RWPE2 (cell line): Measurements from ENCODE around the gene CIC.

Source experiments
- ATAC-seq: fragments of 200-7000 bp; cut with Tn5 transposase; 3 replicates; pipeline ENCODE4 v1.9.1; 2021; ENCODE audit warnings: low read depth
- DNase-seq: peaks from one replicate; pipeline ENCODE4 v3.0.0-alpha.2; 2020; ENCODE audit warnings: low spot score
- H3K27ac ChIP-seq: fragments of 450-650 bp; 2 replicates; pipeline ENCODE4 v1.5.1; 2017; ENCODE audit warnings: mild to moderate bottlenecking; ENCODE audit not compliant: poor library complexity, severe bottlenecking
- H3K27me3 ChIP-seq: fragments of 250-450 bp; sonication (Bioruptor Pico); 2 replicates; pipeline ENCODE4 v1.5.1; 2021; ENCODE audit warnings: mild to moderate bottlenecking, moderate library complexity; ENCODE audit not compliant: insufficient read depth, poor library complexity, severe bottlenecking
- H3K36me3 ChIP-seq: fragments of 250-450 bp; sonication (Bioruptor Pico); 2 replicates; pipeline ENCODE4 v1.5.1; 2020; ENCODE audit warnings: low read depth, mild to moderate bottlenecking, moderate library complexity
- H3K4me1 ChIP-seq: fragments of 250-450 bp; sonication (Bioruptor Pico); 2 replicates; pipeline ENCODE4 v1.5.1; 2021; ENCODE audit warnings: mild to moderate bottlenecking, moderate library complexity; ENCODE audit not compliant: insufficient read depth, poor library complexity, severe bottlenecking
- H3K4me3 ChIP-seq: fragments of 250-450 bp; sonication (Bioruptor Pico); 2 replicates; pipeline ENCODE4 v1.5.1; 2021; ENCODE audit warnings: mild to moderate bottlenecking, moderate library complexity; ENCODE audit not compliant: severe bottlenecking
- H3K9me3 ChIP-seq: fragments of 250-450 bp; sonication (Bioruptor Pico); 2 replicates; pipeline ENCODE4 v1.5.1; 2021; ENCODE audit warnings: mild to moderate bottlenecking, moderate library complexity; ENCODE audit not compliant: severe bottlenecking
- CTCF ChIP-seq: fragments of 450-650 bp; IDR thresholded peaks from one replicate; pipeline ENCODE4 v1.5.1; 2017; ENCODE audit warnings: mild to moderate bottlenecking, moderate library complexity; ENCODE audit not compliant: poor library complexity, severe bottlenecking

CIC gene

DNA sequence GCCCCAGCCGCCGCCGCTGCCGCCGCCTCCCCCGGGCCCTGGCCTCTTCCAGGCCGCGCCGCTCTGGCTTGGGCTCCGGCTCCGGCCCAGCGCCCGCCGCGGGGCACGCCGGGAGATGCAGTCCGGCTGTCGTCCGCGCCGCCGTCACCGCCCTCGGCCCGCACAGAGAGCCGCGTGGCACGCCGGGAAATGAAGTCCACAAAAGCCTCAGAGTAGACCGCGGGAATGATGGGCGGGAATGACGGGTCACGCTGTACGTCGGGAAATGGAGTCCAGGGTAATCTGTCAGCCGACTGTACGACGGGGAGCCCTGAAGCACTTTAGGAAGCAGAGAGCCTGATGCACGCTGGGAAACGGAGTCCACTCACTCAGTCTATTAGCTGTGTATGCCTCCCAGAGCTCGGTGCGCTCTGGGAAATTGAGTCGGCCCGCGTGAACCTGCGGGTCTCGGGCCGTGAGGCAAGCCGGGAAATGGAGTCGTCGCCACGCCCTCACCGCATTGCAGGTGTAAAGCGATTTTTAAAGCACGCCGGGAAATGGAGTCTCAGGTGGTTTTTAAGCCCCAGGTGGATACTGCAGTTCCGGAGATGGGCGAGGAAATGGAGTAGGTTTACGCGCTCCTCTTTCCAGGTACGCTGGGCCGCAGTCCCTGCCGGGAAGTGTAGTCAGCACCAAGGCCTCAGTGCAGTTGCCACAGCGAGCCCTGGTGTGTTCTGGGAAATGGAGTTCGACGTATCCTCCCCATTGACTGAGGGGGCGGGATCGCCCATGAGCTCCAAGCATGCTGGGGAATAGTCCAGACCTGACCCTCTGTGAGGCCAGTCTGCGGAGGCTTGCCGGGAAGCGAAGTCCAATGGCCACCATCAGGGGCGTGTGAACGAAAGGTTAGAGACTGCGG, 26.3 kb upstream of the CIC start, which contains the start of gene GSK3A:
Gene GSK3A, minus strand, starts transcription at position 91 of the 898 bp plus-strand sequence. CDS start 137 bp downstream, outside the sequence.
- H3K9me3 ChIP-seq: no peaks in the 10 kb centered on the region
- peak; percentile 81 for ATAC-seq
- H3K27ac ChIP-seq: peak within 1 kb of the TSS; percentile 96
- peak; percentile 98 for DNase-seq
- peak within 1 kb of the TSS; percentile 96 for H3K4me3 ChIP-seq
- no peak for TF ChIP-seq CTCF
- H3K36me3 ChIP-seq: peaks cover 28% of the 10 kb centered on the region
- H3K4me1 ChIP-seq: peaks cover 8% of the 10 kb centered on the region
- H3K27me3 ChIP-seq: no peaks in the 10 kb centered on the region

- H3K9me3 ChIP-seq: no peaks in the 10 kb centered on the region
- peak overlapping the region; percentile 96 for H3K27ac ChIP-seq
- no peaks in the 10 kb centered on the region for H3K27me3 ChIP-seq
- H3K36me3 ChIP-seq: peaks cover 32% of the 10 kb centered on the region
- H3K4me1 ChIP-seq: peaks cover 8% of the 10 kb centered on the region
- TF ChIP-seq CTCF: peak; percentile 81
- ATAC-seq: peak; percentile 43
- DNase-seq: peak; percentile 88
- H3K4me3 ChIP-seq: peak overlapping the region; percentile 96
Measured at GRCh38 chr19:42244347-42245220, 24.5 kb upstream of the CIC start.

- ATAC-seq: no peak
- TF ChIP-seq CTCF: no peak
- no peaks in the 10 kb centered on the region for H3K27me3 ChIP-seq
- peaks cover 32% of the 10 kb centered on the region for H3K36me3 ChIP-seq
- peaks cover 8% of the 10 kb centered on the region for H3K4me1 ChIP-seq
- no peaks in the 10 kb centered on the region for H3K9me3 ChIP-seq
- H3K4me3 ChIP-seq: no peak overlapping the region
- DNase-seq: no peak
- peak overlapping the region; percentile 96 for H3K27ac ChIP-seq
Measured at GRCh38 chr19:42245231-42245630, 23.8 kb upstream of the CIC start.

DNA sequence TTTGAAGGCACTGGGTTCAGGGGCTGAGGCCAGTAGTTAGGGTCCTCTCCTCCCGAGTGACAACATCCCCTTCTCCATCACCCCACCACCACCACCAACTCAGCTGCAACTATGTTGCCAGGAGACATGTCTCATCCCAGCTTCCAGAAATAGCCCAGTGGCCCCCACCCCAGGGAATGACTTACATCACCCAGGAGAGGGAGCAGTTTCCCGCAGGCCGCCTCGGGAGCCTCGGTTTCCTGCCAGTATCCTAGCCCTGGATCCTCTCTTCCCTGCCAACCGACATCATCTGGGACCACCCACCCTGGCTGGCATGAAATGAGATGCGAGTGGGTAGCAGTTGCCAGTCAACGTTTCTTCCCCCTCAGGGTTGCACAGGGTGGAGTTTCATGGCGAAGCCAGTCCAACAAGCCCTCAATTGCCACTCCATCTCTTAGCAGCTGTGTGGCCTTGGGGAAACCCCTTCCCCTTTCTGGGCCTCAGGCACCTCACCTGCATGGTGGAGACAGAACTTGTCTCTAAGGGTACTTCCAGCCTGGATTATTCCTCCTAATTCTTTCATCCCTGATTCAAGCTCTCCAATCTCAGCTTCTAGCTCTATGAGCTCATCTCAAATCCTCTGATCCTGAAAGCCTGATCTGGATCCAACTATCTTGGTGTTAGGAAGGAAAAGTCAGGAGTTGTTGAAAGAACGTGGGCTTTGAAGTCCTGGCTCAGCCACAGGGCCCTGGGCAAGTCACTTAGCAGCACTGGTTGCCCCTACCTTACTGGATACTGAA, 22.7 kb upstream of the CIC start:
- H3K36me3 ChIP-seq: peaks cover 33% of the 10 kb centered on the region
- H3K27ac ChIP-seq: peak overlapping the region; percentile 96
- no peaks in the 10 kb centered on the region for H3K27me3 ChIP-seq
- ATAC-seq: no peak
- H3K4me1 ChIP-seq: peaks cover 1% of the 10 kb centered on the region
- DNase-seq: no peak
- H3K9me3 ChIP-seq: no peaks in the 10 kb centered on the region
- no peak overlapping the region for H3K4me3 ChIP-seq
- TF ChIP-seq CTCF: peak; percentile 64
